HCT116 (cell line): ENCODE results near the gene PTPN9. TPM values are rescaled to one million over a fixed set of nuclear protein-coding genes. Genes with fewer than 3 reads are reported as not detected.

ENCODE experiments used
- ATAC-seq: fragments of 200-7000 bp; cut with Tn5 transposase; 2 replicates; pipeline ENCODE4 v1.9.1; 2020; ENCODE audit warnings: mild to moderate bottlenecking, moderate library complexity
- BruUV-seq: library from RNA; stranded (reverse); fragments of 400-500 nt; replicated peaks from 2 replicates; lab custom pipeline; 2021; lab: Mats Ljungman, UMichigan
- CTCF ChIA-PET: fragments of 300-600 bp; sonication (Branson Sonifier 250); formaldehyde crosslinking; loops from one replicate; lab custom pipeline; 2021; ENCODE audit warnings: antibody characterized with exemption; lab: Charles Lee
- POLR2A ChIA-PET: fragments of 300-600, 350-600 bp; sonication (Branson Sonifier 250); formaldehyde crosslinking; loops from one replicate; lab custom pipeline; 2021; ENCODE audit warnings: antibody characterized with exemption; lab: Charles Lee
- RAD21 ChIA-PET, 2 experiments: fragments of 300-600 bp; sonication (Branson Sonifier 250); formaldehyde crosslinking; loops; one replicate each; lab custom pipeline; 2023; ENCODE audit warnings: low total read pairs in 2 of 2; ENCODE audit not compliant: uncharacterized antibody in 2 of 2, unreplicated experiment in 2 of 2, low non-redundant PET in 1 of 2; lab: Charles Lee
- DNase-seq: peaks from one replicate; pipeline ENCODE4 v3.0.0-alpha.2; 2010; ENCODE audit warnings: low read depth, low spot score
- H2AFZ ChIP-seq: fragments of 200-600 bp; shearing (Covaris generic), sonication (generic); 2 replicates; pipeline ENCODE4 v1.6.1; 2017; ENCODE audit warnings: low read depth, mixed run types, mixed read lengths, antibody characterized with exemption, low read length; ENCODE audit not compliant: poor library complexity, severe bottlenecking
- H3K27ac ChIP-seq: 2 replicates; pipeline ENCODE4 v1.5.1; 2012; ENCODE audit warnings: low read depth, low read length
- H3K27me3 ChIP-seq: fragments of 200-600 bp; sonication (generic); 2 replicates; pipeline ENCODE4 v1.6.1; 2016; ENCODE audit warnings: mixed run types, low read length, mixed read lengths; ENCODE audit not compliant: insufficient read depth
- H3K36me3 ChIP-seq, 2 experiments: fragments of 200-500 bp in 1 of 2; fragments of 200-600 bp in 1 of 2; sonication (Bioruptor generic) in 1 of 2; sonication (generic) in 1 of 2; 2 replicates each; pipeline versions ENCODE4 v1.5.1 to v1.6.1; 2014 to 2016; ENCODE audit warnings: low read length in 2 of 2, inconsistent platforms in 1 of 2, mixed read lengths in 1 of 2, mixed run types in 1 of 2; ENCODE audit not compliant: insufficient read depth in 2 of 2, control insufficient read depth in 1 of 2
- H3K4me1 ChIP-seq, 2 experiments: fragments of 200-600 bp in 1 of 2; sonication (generic) in 1 of 2; 2 replicates each; pipeline versions ENCODE4 v1.5.1 to v1.6.1; 2012 to 2017; ENCODE audit warnings: low read length in 2 of 2, inconsistent platforms in 1 of 2, mild to moderate bottlenecking in 1 of 2, mixed read lengths in 1 of 2, mixed run types in 1 of 2, moderate library complexity in 1 of 2; ENCODE audit not compliant: insufficient read depth in 2 of 2, control insufficient read depth in 1 of 2
- H3K4me2 ChIP-seq: fragments of 200-600 bp; sonication (generic); 2 replicates; pipeline ENCODE4 v1.6.1; 2017; ENCODE audit warnings: mixed run types, low read length, mixed read lengths
- H3K4me3 ChIP-seq, 2 experiments: fragments of 200-600 bp in 1 of 2; sonication (generic) in 1 of 2; replicated peaks in 1 of 2; 2 replicates each; pipeline ENCODE4 v1.5.1; 2011 to 2016; ENCODE audit warnings: low read length in 2 of 2, control low read depth in 1 of 2, low read depth in 1 of 2, mild to moderate bottlenecking in 1 of 2, mixed read lengths in 1 of 2, mixed run types in 1 of 2
- H3K79me2 ChIP-seq: fragments of 200-600 bp; sonication (generic); 2 replicates; pipeline ENCODE4 v1.6.1; 2017; ENCODE audit warnings: mild to moderate bottlenecking, mixed run types, low read length, moderate library complexity, mixed read lengths; ENCODE audit not compliant: insufficient read depth
- H3K9ac ChIP-seq: fragments of 200-600 bp; sonication (generic); 2 replicates; pipeline ENCODE4 v1.6.1; 2016; ENCODE audit warnings: low read length, mixed read lengths
- H3K9me2 ChIP-seq: fragments of 200-600 bp; sonication (generic), shearing (Covaris generic); 2 replicates; pipeline ENCODE4 v1.6.1; 2017; ENCODE audit warnings: mixed run types, mild to moderate bottlenecking, moderate library complexity; ENCODE audit not compliant: insufficient read depth
- H3K9me3 ChIP-seq, 2 experiments: fragments of 200-500 bp in 1 of 2; fragments of 200-600 bp in 1 of 2; sonication (Bioruptor generic) in 1 of 2; sonication (generic) in 1 of 2; 2 replicates each; pipeline ENCODE4 v1.6.1; 2014 to 2017; ENCODE audit warnings: low read length in 2 of 2, mixed read lengths in 2 of 2, inconsistent platforms in 1 of 2, low read depth in 1 of 2, mild to moderate bottlenecking in 1 of 2, mixed run types in 1 of 2, moderate library complexity in 1 of 2; ENCODE audit not compliant: control insufficient read depth in 1 of 2, insufficient read depth in 1 of 2
- H4K20me1 ChIP-seq: fragments of 200-600 bp; sonication (generic), shearing (Covaris generic); 2 replicates; pipeline ENCODE4 v1.6.1; 2017; ENCODE audit warnings: mixed run types, mild to moderate bottlenecking, moderate library complexity; ENCODE audit not compliant: insufficient read depth
- FOSL1 ChIP-seq: IDR thresholded peaks from 2 replicates; pipeline ENCODE4 v1.6.1; 2012; ENCODE audit warnings: low read depth
- POLR2A ChIP-seq: IDR thresholded peaks from 2 replicates; pipeline ENCODE4 v1.7.0; 2011; ENCODE audit warnings: borderline replicate concordance; ENCODE audit not compliant: insufficient read depth, insufficient read length; ENCODE audit errors: extremely low read depth
- POLR2AphosphoS5 ChIP-seq: IDR thresholded peaks from 2 replicates; pipeline ENCODE4 v1.6.1; 2011; ENCODE audit warnings: mild to moderate bottlenecking, low read depth, low read length, moderate library complexity
- intact Hi-C: fragments of 100-400 bp; cut with micrococcal nuclease; formaldehyde crosslinking; loops from 2 replicates; pipeline ENCODE4 v1.10.0; 2022
- total RNA-seq: library from RNA; stranded (reverse); gene quantifications from one replicate; pipeline ENCODE4 v1.2.1, GENCODE V29; 2021; ENCODE audit not compliant: unreplicated experiment

PTPN9 gene
- total RNA-seq, 1 experiment from 2014 or later: 21.1 TPM

DNA sequence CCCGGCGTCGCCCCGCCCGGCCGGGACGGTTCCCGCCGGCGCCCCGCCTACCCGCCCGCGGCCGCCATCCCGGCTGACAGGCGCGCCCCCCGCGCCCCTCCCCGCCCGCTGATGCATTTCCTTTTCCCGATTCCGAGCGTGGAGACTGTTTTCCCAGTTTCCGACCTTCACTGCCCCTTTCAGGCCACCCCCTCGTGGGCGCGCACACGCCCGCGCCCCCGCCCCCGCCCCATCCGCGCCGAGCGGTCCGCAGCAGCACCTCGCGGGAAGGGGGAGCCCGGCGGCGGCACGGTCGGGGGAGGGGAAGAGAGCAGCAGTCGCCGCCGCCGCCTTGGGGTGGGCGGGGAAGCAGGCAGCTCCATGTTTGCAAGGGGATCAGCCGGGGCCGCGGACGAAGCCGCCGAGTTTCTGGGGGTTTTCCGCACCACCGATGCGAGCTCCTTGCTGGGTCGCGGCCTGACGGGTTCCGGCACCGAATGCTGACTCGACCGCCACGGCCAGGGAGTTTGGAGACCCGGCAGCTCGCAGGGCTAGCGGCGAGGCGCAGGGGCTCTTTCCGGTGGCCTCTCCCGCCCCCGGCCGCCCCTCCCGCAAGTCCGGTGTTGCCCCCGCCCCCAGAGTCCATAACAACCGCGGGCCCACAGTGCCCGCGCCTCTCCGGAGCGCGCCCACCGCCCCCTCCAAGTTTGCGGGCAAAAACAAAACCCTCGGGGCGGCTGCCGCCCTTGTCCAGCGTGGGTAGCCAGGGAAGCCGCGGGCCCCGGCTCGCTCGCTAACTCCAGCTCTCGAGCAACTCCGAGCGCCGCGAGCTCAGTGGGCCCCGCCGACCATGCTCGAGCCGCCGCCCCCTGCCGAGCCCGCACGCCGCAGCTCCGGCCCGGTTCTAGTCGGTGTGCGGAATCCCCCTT is 124.4 kb downstream of the PTPN9 start:
- H3K9me2 ChIP-seq: no peaks in the 10 kb centered on the region
- H3K36me3 ChIP-seq: no peaks in the 10 kb centered on the region
- H4K20me1 ChIP-seq: peaks cover 2% of the 10 kb centered on the region; the same call in 1 of the 2 replicates
- ChIA-PET POLR2A (interaction anchor here (0.7 to 4.0 kb wide), 15 partner anchors 9 to 218 kb away, joined by 3 to 39 read pairs (median 5); partner anchors contain the start of genes IMP3, MAN2C1, NEIL1 and SNUPN), CTCF (interaction anchor here (1.2 to 5.4 kb wide), 4 partner anchors 87 to 232 kb away, joined by 3 to 34 read pairs (median 4); partner anchors contain the start of genes MAN2C1 and SNX33)
- peak overlapping the region; percentile 62 for H3K27ac ChIP-seq
- no peak overlapping the region for H2AFZ ChIP-seq
- peak overlapping the region; percentile 97 for H3K9ac ChIP-seq
- peak; percentile 26 for DNase-seq
- no peak for ATAC-seq
- H3K4me1 ChIP-seq: peaks cover under 1 to 36% of the 10 kb centered on the region in 2 experiments
- intact Hi-C loops: loop anchor here (1.0 to 5.0 kb wide), 2 partner anchors 123 to 186 kb away; partner anchors contain the start of genes IMP3 and PTPN9
- H3K27me3 ChIP-seq: no peaks in the 10 kb centered on the region
- peaks cover 31% of the 10 kb centered on the region for H3K79me2 ChIP-seq
- BruUV-seq: no TSS peak
- peak overlapping the region; percentile 92 to 97 for H3K4me3 ChIP-seq
- TF ChIP-seq POLR2AphosphoS5 (peak; percentile 64), FOSL1 (no peak), POLR2A (no peak)
- TF ChIP-seq, all 23 proteins: peak for 1
- no peaks in the 10 kb centered on the region for H3K9me3 ChIP-seq
- H3K4me2 ChIP-seq: peak overlapping the region; percentile 73
- RAD21 ChIA-PET: interaction anchor here (0.9 to 1.0 kb wide), 4 partner anchors 54 to 186 kb away, joined by 3 to 5 read pairs (median 3); partner anchors contain the start of genes IMP3 (in 1 of the 2) and MAN2C1 (in 1 of the 2)

GRCh38 chr15:75453703-75454470 is 125.2 kb downstream of the PTPN9 start:
- Histone ChIP-seq H3K36me3 (no peaks in the 10 kb centered on the region), H3K27me3 (no peaks in the 10 kb centered on the region), H3K9ac (peak overlapping the region; percentile 97), H2AFZ (no peak overlapping the region), H3K4me2 (peak overlapping the region; percentile 95), H3K27ac (peak overlapping the region; percentile 89), H3K9me3 (no peaks in the 10 kb centered on the region), H3K4me1 (peaks cover 6 to 40% of the 10 kb centered on the region in 2 experiments), H3K4me3 (peak overlapping the region; percentile 92 to 97), H3K79me2 (peaks cover 39% of the 10 kb centered on the region), H4K20me1 (peaks cover 10% of the 10 kb centered on the region; the same call in 1 of the 2 replicates), H3K9me2 (no peaks in the 10 kb centered on the region)
- intact Hi-C loops: loop anchor here (2.0 to 5.0 kb wide), 2 partner anchors 123 to 171 kb away; partner anchors contain the start of genes PTPN9 and SNUPN
- ChIA-PET POLR2A (interaction anchor here (0.7 to 4.0 kb wide), 11 partner anchors 8 to 186 kb away, joined by 3 to 39 read pairs (median 5); partner anchors contain the start of genes IMP3, MAN2C1, NEIL1 and SNUPN), CTCF (interaction anchor here (0.8 to 5.4 kb wide), 5 partner anchors 86 to 233 kb away, joined by 3 to 34 read pairs (median 4); partner anchors contain the start of genes MAN2C1, SNUPN and SNX33), RAD21 (interaction anchor here (0.9 to 1.0 kb wide), 3 partner anchors 55 to 186 kb away, joined by 3 to 5 read pairs (median 3); partner anchors contain the start of genes IMP3 (in 1 of the 2) and MAN2C1 (in 1 of the 2))
- BruUV-seq: no TSS peak
- peak; percentile 41 for ATAC-seq
- peak; percentile 35 for TF ChIP-seq POLR2A
- TF ChIP-seq FOSL1: no peak
- TF ChIP-seq POLR2AphosphoS5: peak; percentile 57
- DNase-seq: peak; percentile 100
